Embryonic facial prominence (tissue), 1 donor: ENCODE data around the gene WDFY2.

Experiments used
- DNase-seq: peaks from one replicate; pipeline ENCODE4 v3.0.0-alpha.2; 2016; ENCODE audit errors: extremely low spot score

WDFY2 gene

DNA sequence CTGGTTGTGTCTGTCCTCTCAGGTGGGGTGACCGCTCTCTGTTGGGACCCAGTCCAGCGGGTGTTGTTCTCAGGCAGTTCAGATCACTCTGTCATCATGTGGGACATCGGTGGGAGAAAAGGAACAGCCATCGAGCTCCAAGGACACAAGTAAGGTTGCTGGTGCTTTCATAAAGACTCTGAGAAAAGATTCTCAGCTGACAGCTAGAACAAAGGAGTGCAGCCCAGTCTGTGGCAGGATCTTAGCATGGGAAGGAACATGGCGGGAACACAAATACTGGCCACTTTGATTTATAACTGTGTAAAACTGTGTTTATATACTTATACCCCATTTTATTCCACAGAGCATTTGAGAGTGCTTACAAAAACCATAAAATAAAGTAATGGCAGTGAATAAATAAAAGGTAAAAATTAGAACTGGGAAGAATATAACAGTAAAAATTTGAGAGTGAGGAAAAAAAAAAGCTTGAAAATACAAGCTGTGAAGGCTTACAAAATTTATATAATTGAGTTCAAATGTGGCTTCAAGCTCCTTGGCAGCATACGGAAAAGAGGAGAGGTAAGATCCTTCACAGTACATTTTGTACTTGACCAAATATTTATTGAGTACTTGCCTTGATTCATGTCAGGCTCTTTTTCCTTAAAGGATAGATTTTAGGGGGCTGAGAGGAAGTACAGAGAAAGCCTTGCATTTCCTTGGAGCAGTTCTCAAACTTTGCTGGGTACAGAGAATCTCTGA, 154.9 kb downstream of the WDFY2 start:
- no peak for DNase-seq

- DNase-seq: no peak
These were observed 156.4 kb downstream of the WDFY2 start for GRCh38 chr13:51740698-51741097.

- no peak for DNase-seq
These were observed 157.8 kb downstream of the WDFY2 start for GRCh38 chr13:51742031-51742430.

DNA sequence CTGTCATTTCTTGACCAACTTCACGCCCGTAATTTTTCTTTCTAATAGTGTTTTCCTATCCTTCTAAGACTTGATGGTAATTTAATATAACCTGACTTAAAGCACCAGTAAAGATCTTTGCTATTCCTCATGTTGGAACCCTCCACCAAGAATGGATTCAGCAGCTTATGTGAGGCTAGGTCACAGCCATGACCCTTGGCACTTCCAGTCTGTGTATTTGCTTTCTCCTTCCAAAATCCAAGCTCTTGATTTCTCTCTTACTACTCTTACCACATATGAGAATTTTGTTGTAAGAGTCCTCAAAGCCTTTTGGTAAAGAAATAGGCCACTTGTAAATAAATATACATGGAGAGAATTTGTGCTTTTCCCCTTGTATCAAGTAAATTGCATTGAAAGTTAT, 158.3 kb downstream of the WDFY2 start:
- no peak for DNase-seq

DNA sequence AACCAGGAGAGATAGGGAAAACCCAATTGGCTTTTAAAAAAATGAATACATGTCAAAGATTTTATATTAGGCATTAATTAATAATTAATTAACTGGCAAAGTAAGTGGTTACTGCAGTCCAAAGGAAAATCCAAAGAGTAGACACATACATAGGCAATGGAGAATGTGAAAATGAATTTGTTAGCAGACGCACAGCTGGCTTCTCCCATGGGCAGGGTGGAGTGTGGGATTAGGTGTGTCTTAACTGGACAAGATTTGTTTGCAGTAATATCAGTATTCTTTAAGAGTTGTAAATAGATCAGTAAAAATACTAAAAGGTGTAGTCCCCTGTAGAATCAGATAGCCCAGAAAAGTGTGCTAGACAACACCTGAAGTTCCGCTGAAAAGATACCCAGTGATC, 161.0 kb downstream of the WDFY2 start:
- DNase-seq: no peak

DNA sequence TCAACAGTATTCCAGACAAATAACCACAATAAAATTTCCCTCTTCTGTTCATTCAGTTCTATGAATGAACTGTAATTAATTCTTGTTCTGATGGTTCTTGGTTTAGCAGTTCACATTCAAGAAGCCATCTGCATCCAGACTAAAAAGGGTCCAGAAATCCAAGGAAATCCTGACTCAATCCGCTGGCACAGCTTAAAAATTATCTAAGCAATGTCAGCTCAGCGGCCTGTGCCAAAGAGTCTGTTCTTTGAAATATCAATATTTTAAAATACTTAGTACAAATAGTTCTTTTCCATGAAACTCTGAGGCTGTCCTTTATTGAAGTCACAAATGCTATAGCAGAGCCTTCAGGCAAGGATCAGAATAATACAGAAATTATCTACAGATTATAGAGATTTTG, 162.5 kb downstream of the WDFY2 start:
- no peak for DNase-seq

DNA sequence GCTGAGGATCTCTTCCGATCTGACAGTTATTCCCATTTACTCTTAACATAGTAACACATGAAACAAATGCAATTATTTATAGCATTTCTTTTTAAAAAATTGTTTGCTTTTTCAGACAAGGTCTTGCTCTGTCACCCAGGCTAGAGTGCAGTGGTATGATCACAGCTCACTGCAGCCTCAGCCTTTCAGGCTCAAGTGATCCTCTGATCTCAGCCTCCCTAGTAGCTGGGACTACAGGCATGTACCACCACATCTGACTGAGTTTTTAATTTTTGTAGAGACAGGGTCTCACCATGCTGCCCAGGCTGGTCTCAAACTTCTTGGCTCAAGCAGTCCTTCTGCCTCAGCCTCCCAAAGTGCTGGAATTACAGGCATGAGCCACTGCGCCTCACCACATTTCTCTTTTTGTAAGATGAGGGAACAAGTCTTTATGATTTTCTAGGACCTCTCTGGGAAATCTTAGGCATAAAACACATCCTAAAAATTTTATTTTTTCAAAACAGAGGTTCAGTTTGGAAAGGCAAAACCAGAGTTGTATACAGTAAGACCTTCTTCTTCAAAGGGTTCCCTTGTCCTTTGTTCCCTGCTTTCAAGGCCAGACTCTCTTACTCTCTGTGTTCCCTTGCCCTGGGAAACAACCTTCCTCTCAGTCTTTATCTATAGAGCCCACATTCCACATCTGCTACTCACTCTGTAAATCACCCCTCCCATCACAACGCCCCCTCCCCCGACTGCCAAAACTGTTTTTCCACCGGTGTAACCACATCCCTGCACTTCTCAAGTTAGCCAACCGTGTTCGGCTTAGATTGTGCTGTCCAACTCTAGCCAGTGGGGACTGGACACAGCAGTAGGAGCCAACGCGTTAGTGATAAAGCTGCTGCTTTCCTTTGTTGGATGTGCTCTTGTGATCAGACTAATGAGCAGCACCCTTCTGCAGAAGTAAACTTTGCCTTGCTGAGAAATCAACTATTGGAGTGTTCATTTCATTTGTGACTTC, 163.5 kb downstream of the WDFY2 start:
- DNase-seq: no peak

- no peak for DNase-seq
These were observed 172.4 kb downstream of the WDFY2 start for GRCh38 chr13:51756651-51757050.

DNA sequence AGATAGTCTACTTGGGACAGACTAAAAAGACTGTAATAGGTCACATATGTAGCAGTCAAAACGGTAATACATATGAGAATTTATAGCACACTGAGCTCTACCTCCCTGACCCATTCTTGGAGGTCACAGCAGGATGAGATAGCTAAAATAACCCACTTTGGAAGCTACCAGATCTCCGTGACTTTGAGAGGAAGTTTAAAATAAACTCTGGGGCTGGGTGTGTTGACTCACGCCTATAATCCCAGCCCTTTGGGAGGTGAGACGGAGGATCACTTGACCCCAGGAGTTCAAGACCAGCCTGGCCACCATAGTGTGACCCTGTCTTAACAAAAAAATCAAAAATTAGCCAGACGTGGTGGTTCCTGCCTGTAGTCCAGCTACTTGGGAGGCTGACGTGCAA, 174.4 kb downstream of the WDFY2 start:
- DNase-seq: no peak

GRCh38 chr13:51759240-51759639, 175.0 kb downstream of the WDFY2 start:
- no peak for DNase-seq

DNA sequence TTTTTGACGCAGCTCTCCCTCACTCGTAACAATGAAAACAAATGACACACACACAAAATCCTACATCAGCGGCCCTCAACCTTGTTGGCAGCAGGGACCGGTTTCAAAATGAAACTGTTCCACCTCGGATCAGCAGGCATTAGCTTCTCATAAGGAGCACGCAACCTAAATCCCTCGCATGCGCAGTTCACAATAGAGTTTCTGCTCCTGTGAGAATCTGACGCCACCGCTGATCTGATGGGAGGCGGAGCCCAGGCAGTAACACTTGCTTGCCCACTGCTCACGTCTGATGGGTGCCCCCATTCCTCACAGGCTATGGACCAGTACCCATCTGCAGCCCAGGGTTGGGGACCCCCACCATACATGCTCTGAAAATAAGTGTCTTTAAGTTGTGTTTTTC, 176.3 kb downstream of the WDFY2 start:
- DNase-seq: no peak

DNA sequence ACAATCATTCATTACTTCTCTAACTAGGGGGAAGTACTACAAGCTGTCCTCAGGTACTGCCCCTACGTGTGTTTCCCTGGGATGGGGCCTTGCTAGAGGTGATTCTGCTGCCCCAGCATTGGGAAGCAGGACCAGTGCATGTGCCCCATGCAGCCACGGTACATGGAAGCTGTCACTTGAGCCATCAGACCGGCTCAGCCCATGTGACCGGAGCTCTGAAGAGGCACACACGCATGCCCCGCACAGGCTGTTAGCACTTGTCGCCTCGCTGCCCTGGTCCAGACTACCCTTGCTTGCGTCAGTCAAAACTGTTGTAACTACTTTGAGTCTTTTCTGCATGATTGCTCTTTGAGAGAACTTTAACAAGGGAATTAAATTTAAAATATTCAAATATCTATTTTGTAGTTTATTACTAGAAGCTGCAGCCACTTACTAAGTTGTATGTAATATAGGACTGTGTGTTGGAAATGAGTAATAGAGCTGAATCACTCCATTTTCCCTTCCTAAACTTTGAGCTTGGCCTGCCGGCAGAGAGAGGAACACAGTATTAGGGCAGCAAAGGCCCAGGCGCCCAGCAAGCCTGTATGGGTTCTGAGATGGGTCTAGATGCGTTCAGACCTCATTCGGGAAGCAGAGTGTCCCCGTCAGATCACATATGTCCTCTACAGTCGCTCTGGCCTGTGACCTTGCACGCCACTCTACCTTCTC, 177.5 kb downstream of the WDFY2 start:
- DNase-seq: no peak

- DNase-seq: no peak
These were observed 179.2 kb downstream of the WDFY2 start for GRCh38 chr13:51763486-51763885.

DNA sequence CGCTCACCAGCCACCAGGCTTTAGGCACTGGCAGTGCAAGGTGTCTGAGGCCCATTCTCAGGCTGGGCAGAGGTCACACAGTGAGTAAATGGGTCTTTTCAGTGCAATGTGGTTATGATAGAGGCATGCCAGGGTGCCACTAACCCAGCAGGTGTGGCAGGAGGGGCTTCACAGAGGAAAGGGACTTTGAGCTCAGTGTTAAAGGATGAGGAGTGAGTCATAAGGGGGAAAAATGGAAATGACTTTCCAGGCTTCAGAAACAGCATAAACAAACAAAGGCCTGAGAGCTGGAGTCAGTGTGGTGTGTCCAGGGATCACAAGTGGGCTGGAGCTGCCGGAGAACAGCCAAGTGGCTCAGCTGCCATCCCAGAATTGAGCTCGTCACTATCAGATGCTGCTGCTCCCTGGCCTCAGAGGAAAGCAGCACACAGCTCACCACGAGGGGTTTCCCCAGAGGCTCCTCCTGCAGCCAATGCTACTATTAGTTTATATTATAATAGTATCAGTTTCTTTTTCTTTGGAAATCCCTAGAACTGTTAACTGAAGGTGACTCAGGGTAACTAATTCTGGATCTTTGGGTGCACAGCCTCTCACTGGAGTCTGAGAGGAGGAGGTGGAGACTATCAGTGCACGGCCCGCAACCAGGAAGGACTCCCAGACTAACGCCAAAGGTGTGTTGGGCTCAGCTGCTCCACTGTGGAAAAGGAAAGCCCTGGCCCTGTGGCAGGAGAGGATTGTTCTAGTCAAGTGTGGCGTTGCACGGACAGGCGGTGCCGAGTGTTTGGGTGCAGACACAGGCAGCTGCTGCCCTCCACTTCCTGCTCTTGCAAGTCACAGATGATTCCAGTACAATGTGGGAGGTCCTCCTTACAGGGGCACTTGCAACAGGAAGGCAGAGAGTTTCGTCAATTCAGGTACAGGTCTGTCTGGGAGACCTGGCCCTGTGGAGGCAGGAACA, 180.2 kb downstream of the WDFY2 start:
- no peak for DNase-seq

DNA sequence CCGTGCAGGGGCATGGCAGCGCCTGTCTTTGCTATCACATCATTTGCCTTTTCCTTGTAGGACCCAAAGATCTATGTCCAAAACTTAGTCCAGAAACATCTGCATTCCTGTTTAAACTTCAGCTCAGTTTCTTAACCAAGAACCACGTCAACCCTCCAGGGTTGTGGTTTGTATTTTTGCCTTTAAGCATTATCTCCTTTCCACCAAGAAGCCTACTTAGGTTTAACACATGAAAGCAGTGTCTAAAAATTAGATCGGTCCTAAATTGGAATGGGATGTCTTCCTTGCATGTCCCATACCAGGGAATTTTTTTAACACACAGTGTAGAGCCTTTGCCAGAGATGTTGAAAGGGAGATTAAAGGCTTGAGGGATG, 180.9 kb downstream of the WDFY2 start:
- DNase-seq: no peak

GRCh38 chr13:51767100-51767499, 182.8 kb downstream of the WDFY2 start:
- no peak for DNase-seq

DNA sequence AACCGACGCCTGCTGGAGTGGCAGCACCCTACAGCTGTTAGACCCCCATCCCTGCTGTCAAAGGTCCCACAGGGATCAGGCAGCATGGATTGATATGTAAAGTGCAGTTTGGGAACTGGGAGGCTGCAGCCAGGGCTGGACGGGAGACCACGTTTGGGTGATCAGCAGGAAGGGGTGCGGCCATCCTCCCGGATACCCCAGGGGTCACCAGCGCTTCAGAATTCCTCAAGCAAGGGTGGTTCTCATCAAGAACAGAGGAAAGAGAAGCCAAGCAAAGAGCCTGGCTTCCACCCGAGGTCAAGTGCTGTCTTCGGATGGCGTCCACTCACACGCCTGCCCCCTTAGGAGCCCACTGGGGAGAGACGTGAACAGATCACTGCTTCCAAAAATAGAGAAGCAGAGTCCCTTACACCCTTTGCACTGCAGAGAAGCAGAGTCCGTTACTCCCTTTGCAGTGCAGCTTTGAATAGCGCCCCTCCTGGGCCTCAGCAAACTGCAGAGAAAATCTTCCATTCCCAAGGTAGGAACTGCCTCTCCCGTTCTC, 184.2 kb downstream of the WDFY2 start:
- DNase-seq: no peak

GRCh38 chr13:51768976-51769375, 184.7 kb downstream of the WDFY2 start:
- DNase-seq: no peak

DNA sequence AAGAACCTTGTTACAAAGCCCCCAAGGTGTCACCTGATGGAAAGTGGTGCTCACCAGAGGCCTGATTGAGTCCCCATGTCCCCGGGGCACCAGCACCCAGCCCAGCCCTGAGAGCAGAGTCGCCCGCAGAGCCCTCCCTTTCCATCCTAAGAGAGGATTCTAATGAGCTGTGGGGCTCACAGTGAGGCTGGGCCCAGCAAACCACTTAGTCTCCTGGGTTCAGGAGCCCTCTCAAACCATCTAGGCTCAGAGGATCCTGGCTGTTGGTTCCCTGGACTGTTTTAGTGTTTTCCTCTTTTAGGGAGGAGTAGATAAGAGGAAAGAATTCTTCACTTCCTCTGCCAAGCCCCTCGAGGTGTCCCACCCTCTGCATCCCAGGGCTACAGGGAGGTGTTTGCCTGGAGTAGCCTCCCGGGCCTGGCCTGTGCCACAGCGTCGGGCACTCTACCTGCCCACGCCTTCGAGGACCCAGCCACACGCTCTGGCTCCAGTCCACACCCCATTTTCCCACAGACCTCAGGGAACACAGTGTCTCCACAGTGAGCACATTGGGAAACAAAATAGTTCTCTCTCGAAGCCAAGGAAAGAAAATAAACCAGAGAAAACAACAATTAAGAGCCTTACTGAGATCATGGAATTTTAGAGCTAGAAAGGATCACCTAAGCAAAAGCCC, 185.3 kb downstream of the WDFY2 start:
- DNase-seq: no peak

- DNase-seq: no peak
These were observed 185.9 kb downstream of the WDFY2 start for GRCh38 chr13:51770160-51770559.
